ENCODE measurements around the gene IL9. TPM values are rescaled to one million over a fixed set of nuclear protein-coding genes. Genes with fewer than 3 reads are reported as not detected.

IL9 gene
- total and polyA plus RNA-seq, 2 of the 4 experiments (the other 2 are of a cell fraction): not detected

DNA sequence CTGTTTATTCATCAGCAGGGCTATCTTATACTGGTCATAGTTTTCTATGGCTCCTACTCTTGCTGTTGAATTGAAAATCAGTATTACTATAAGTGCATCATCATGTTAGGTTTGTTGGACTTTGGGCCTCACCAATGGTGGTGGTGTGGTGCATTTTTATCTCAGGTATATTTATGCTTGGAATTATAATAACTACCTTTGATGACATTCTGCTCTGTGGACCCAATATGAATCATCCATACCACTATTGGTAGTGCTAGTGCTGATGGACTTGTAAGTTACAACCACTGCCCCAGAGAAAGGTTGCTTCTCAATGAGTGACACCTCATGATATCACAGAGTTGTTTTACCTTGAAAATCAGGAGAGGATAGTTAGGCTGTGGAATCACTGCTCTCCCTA, 28.0 kb downstream of the IL9 start:
- no peak overlapping the region for H2BK20ac ChIP-seq (ENCODE audit: low read depth, low read length)
- TF ChIP-seq RAD21 (IDR thresholded peaks at IDR 0.05; ENCODE audit: low read length) (no peak), MAFK (IDR thresholded peaks at IDR 0.05; ENCODE audit: low read depth, low read length) (no peak), CHD1 (IDR thresholded peaks at IDR 0.05; ENCODE audit: low read depth, low read length) (no peak), RCOR1 (IDR thresholded peaks at IDR 0.05; ENCODE audit: insufficient replicate concordance, low read length) (no peak), MXI1 (IDR thresholded peaks at IDR 0.05; ENCODE audit: borderline replicate concordance, low read depth, low read length) (no peak), BHLHE40 (IDR thresholded peaks at IDR 0.05; ENCODE audit: low read depth, low read length) (no peak), SMC3 (IDR thresholded peaks at IDR 0.05; ENCODE audit: low read depth, low read length) (no peak), CEBPB (IDR thresholded peaks at IDR 0.05; ENCODE audit: low read depth, low read length) (no peak), RFX5 (IDR thresholded peaks at IDR 0.05; ENCODE audit: low read depth, low read length) (no peak), NFE2L2 (IDR thresholded peaks at IDR 0.05; ENCODE audit: low read depth, low read length) (no peak), FOS (IDR thresholded peaks at IDR 0.05; ENCODE audit: low read depth, low read length) (no peak)
- TF ChIP-seq, protein P1, sequence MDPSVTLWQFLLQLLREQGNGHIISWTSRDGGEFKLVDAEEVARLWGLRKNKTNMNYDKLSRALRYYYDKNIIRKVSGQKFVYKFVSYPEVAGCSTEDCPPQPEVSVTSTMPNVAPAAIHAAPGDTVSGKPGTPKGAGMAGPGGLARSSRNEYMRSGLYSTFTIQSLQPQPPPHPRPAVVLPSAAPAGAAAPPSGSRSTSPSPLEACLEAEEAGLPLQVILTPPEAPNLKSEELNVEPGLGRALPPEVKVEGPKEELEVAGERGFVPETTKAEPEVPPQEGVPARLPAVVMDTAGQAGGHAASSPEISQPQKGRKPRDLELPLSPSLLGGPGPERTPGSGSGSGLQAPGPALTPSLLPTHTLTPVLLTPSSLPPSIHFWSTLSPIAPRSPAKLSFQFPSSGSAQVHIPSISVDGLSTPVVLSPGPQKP (IDR thresholded peaks at IDR 0.05; ENCODE audit: borderline replicate concordance, low read depth, low read length): no peak
- TF ChIP-seq, protein P2, sequence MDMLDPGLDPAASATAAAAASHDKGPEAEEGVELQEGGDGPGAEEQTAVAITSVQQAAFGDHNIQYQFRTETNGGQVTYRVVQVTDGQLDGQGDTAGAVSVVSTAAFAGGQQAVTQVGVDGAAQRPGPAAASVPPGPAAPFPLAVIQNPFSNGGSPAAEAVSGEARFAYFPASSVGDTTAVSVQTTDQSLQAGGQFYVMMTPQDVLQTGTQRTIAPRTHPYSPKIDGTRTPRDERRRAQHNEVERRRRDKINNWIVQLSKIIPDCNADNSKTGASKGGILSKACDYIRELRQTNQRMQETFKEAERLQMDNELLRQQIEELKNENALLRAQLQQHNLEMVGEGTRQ (IDR thresholded peaks at IDR 0.05; ENCODE audit: low read depth, low read length): no peak
- ATAC-seq (ENCODE audit: low read depth): no peak
- H3K4me3 ChIP-seq (ENCODE audit: insufficient read depth, low read depth, low read length): no peak overlapping the region
- no peak overlapping the region for H3K4ac ChIP-seq (ENCODE audit: low read depth, low read length)
- H3K36me3 ChIP-seq (ENCODE audit: control insufficient read depth, insufficient read depth, low read length): no peaks in the 10 kb centered on the region
- peaks cover 2% of the 10 kb centered on the region for H3K27me3 ChIP-seq (ENCODE audit: control insufficient read depth, insufficient read depth, low read length)
- H3K18ac ChIP-seq (ENCODE audit: low read depth, low read length): no peak overlapping the region
- H3K9me1 ChIP-seq (ENCODE audit: insufficient read depth, low read length): no peaks in the 10 kb centered on the region
- no peak overlapping the region for H3K4me2 ChIP-seq (ENCODE audit: low read depth, low read length)
- no peak overlapping the region for H4K8ac ChIP-seq (ENCODE audit: low read depth in 2 of 2, low read length in 2 of 2)
- no peak overlapping the region for H3K14ac ChIP-seq (replicated peaks; ENCODE audit: low read depth, low read length)
- H4K5ac ChIP-seq (ENCODE audit: low read depth, low read length): no peak overlapping the region
- H4K20me1 ChIP-seq (ENCODE audit: insufficient read depth, low read length): no peaks in the 10 kb centered on the region
- H2BK15ac ChIP-seq (ENCODE audit: low read depth, low read length): no peak overlapping the region
- ChIA-PET POLR2A (ENCODE audit: unreplicated experiment) (no interaction called here), CTCF (no interaction called here)
- H2AK9ac ChIP-seq (replicated peaks; ENCODE audit: low read depth, low read length, poor library complexity): no peak overlapping the region
- DNase-seq: no peak
- no peaks in the 10 kb centered on the region for H3K9me3 ChIP-seq (ENCODE audit: control insufficient read depth, insufficient read depth, low read length)
- no peak overlapping the region for H2AK5ac ChIP-seq (ENCODE audit: low read depth, low read length)
- no peak overlapping the region for H3K56ac ChIP-seq (ENCODE audit: extremely low read depth, insufficient read depth, low read length)
- H4K91ac ChIP-seq (ENCODE audit: insufficient read depth, low read depth, low read length): no peak overlapping the region
- BruUV-seq (replicated peaks): no TSS peak
- H3K23ac ChIP-seq (ENCODE audit: low read depth, low read length): no peak overlapping the region
- intact Hi-C loops (cut with micrococcal nuclease): no loop called here
- no peak overlapping the region for H2BK5ac ChIP-seq (ENCODE audit: low read depth, low read length, poor library complexity, severe bottlenecking)
- no peaks in the 10 kb centered on the region for H3K4me1 ChIP-seq (ENCODE audit: control insufficient read depth, insufficient read depth, low read length)
- in situ Hi-C loops (cut with MboI; ENCODE audit: low sequenced_read_pairs): no loop called here
- dilution Hi-C loops (cut with HindIII; ENCODE audit: low sequenced_read_pairs, unreplicated experiment): no loop called here
- H3K27ac ChIP-seq (ENCODE audit: insufficient read depth, low read length): no peak overlapping the region
- no peaks in the 10 kb centered on the region for H3K79me1 ChIP-seq (ENCODE audit: low read depth in 1 of 2, low read length in 2 of 2)
- no peak overlapping the region for H2BK120ac ChIP-seq (ENCODE audit: low read depth, low read length)
- H2AFZ ChIP-seq (replicated peaks; ENCODE audit: low read length, poor library complexity): no peak overlapping the region
- no peak overlapping the region for H3K9ac ChIP-seq (ENCODE audit: low read depth, low read length)

Data from IMR-90 (cell line).